Measurements from ENCODE around the gene SPP1.
"Not testable (repeated sequence)": the region's sequence is repeated elsewhere in the genome, so short reads cannot be mapped to it uniquely, and the experiment has no call there.

The SPP1 gene

GRCh38 chr4:88021824-88022223, 46.3 kb downstream of the SPP1 start:
- H3K4me3 ChIP-seq (ENCODE audit: low read depth in 1 of 2, low read length in 2 of 2), result no peak overlapping the region
- H3K4me1 ChIP-seq (ENCODE audit: insufficient read depth, low read length), result no peaks in the 10 kb centered on the region
- no peak overlapping the region for H3K27ac ChIP-seq (ENCODE audit: low read length)
- TF ChIP-seq EZH2 (IDR thresholded peaks at IDR 0.05; ENCODE audit: borderline replicate concordance, low read depth, low read length, severe bottlenecking), result no peak
- no peak for TF ChIP-seq CTCF (IDR thresholded peaks at IDR 0.05; ENCODE audit: borderline replicate concordance, extremely low read depth, low read length, poor library complexity, severe bottlenecking)
- H3K79me2 ChIP-seq (ENCODE audit: insufficient read depth, low read length), result peaks cover 17% of the 10 kb centered on the region
- DNase-seq (no peak), ATAC-seq (ENCODE audit: insufficient read depth, low read depth) (no peak)
- H3K4me2 ChIP-seq (ENCODE audit: insufficient read depth, low read length), result no peak overlapping the region
- no peaks in the 10 kb centered on the region; the same call in 1 of the 2 replicates for H4K20me1 ChIP-seq (ENCODE audit: insufficient read depth, low read length)
- no peak overlapping the region for H3K9ac ChIP-seq (ENCODE audit: low read depth, low read length)
- no peaks in the 10 kb centered on the region for H3K27me3 ChIP-seq (ENCODE audit: insufficient read depth, low read length, poor library complexity)
- no peaks in the 10 kb centered on the region for H3K9me3 ChIP-seq (ENCODE audit: insufficient read depth, low read length, severe bottlenecking)
- H2AFZ ChIP-seq (ENCODE audit: low read depth, low read length), result no peak overlapping the region
- peaks cover 58% of the 10 kb centered on the region for H3K36me3 ChIP-seq (ENCODE audit: insufficient read depth, low read length)

GRCh38 chr4:88022289-88022688, 46.8 kb downstream of the SPP1 start:
- H3K9me3 ChIP-seq (ENCODE audit: insufficient read depth, low read length, severe bottlenecking), result no peaks in the 10 kb centered on the region
- H3K27me3 ChIP-seq (ENCODE audit: insufficient read depth, low read length, poor library complexity), result no peaks in the 10 kb centered on the region
- H3K4me3 ChIP-seq (ENCODE audit: low read depth in 1 of 2, low read length in 2 of 2), result no peak overlapping the region
- H3K4me2 ChIP-seq (ENCODE audit: insufficient read depth, low read length), result no peak overlapping the region
- H3K4me1 ChIP-seq (ENCODE audit: insufficient read depth, low read length), result no peaks in the 10 kb centered on the region
- TF ChIP-seq CTCF (IDR thresholded peaks at IDR 0.05; ENCODE audit: borderline replicate concordance, extremely low read depth, low read length, poor library complexity, severe bottlenecking) (no peak), EZH2 (IDR thresholded peaks at IDR 0.05; ENCODE audit: borderline replicate concordance, low read depth, low read length, severe bottlenecking) (no peak)
- H3K9ac ChIP-seq (ENCODE audit: low read depth, low read length), result no peak overlapping the region
- peaks cover 61% of the 10 kb centered on the region for H3K36me3 ChIP-seq (ENCODE audit: insufficient read depth, low read length)
- no peak overlapping the region for H3K27ac ChIP-seq (ENCODE audit: low read length)
- H4K20me1 ChIP-seq (ENCODE audit: insufficient read depth, low read length), result no peaks in the 10 kb centered on the region; the same call in 1 of the 2 replicates
- no peak for DNase-seq
- ATAC-seq (ENCODE audit: insufficient read depth, low read depth), result no peak
- no peak overlapping the region for H2AFZ ChIP-seq (ENCODE audit: low read depth, low read length)
- H3K79me2 ChIP-seq (ENCODE audit: insufficient read depth, low read length), result peaks cover 12% of the 10 kb centered on the region

GRCh38 chr4:88025868-88026661, 50.6 kb downstream of the SPP1 start:
- H3K9me3 ChIP-seq (ENCODE audit: insufficient read depth, low read length, severe bottlenecking); H3K79me2 ChIP-seq (ENCODE audit: insufficient read depth, low read length); H3K4me2 ChIP-seq (ENCODE audit: insufficient read depth, low read length); ATAC-seq (ENCODE audit: insufficient read depth, low read depth); H3K27me3 ChIP-seq (ENCODE audit: insufficient read depth, low read length, poor library complexity); H3K27ac ChIP-seq (ENCODE audit: low read length); H2AFZ ChIP-seq (ENCODE audit: low read depth, low read length); H4K20me1 ChIP-seq (ENCODE audit: insufficient read depth, low read length); DNase-seq; H3K4me3 ChIP-seq (ENCODE audit: low read depth in 1 of 2, low read length in 2 of 2); H3K9ac ChIP-seq (ENCODE audit: low read depth, low read length); H3K4me1 ChIP-seq (ENCODE audit: insufficient read depth, low read length): not testable (repeated sequence)
- peaks cover 52% of the 10 kb centered on the region for H3K36me3 ChIP-seq (ENCODE audit: insufficient read depth, low read length)
